Measurements from ENCODE around the gene TMEM14A. TPM values are rescaled to one million over a fixed set of nuclear protein-coding genes. Genes with fewer than 3 reads are reported as not detected.
"Not testable (repeated sequence)": the region's sequence is repeated elsewhere in the genome, so short reads cannot be mapped to it uniquely, and the experiment has no call there.

Gene TMEM14A
- total RNA-seq, 3 donors from 2014 or later: 16.5 to 33.2 (median 19.7) TPM

GRCh38 chr6:52697903-52698302 lies 27.0 kb downstream of the TMEM14A start:
- Histone ChIP-seq H3K36me3 (no peaks in the 10 kb centered on the region), H3K27me3 (no peaks in the 10 kb centered on the region), H3K4me1 (no peaks in the 10 kb centered on the region), H3K4me3 (no peak overlapping the region), H3K9me3 (no peaks in the 10 kb centered on the region), H3K27ac (no peak overlapping the region)
- TF ChIP-seq POLR2AphosphoS5 (IDR thresholded peaks at IDR 0.05): no peak
- TF ChIP-seq CTCF (IDR thresholded peaks at IDR 0.05): no peak
- no peak for TF ChIP-seq POLR2A (IDR thresholded peaks at IDR 0.05)
- intact Hi-C loops (cut with DNase I; ENCODE audit: low total_unique reads): no loop called here
- DNase-seq (ENCODE audit: low spot score in 2 of 2): no peak

- Histone ChIP-seq H3K27me3 (no peaks in the 10 kb centered on the region), H3K36me3 (no peaks in the 10 kb centered on the region), H3K27ac (no peak overlapping the region), H3K4me3 (no peak overlapping the region), H3K9me3 (no peaks in the 10 kb centered on the region), H3K4me1 (no peaks in the 10 kb centered on the region)
- intact Hi-C loops (cut with DNase I; ENCODE audit: low total_unique reads): no loop called here
- TF ChIP-seq POLR2AphosphoS5 (IDR thresholded peaks at IDR 0.05) (no peak), POLR2A (IDR thresholded peaks at IDR 0.05) (no peak), CTCF (IDR thresholded peaks at IDR 0.05) (no peak)
- DNase-seq (ENCODE audit: low spot score in 2 of 2): no peak
Measured at GRCh38 chr6:52704060-52704459, 33.1 kb downstream of the TMEM14A start.

- DNase-seq (ENCODE audit: low spot score in 2 of 2); H3K27me3 ChIP-seq; H3K4me1 ChIP-seq; H3K36me3 ChIP-seq; H3K9me3 ChIP-seq; intact Hi-C loops (cut with DNase I; ENCODE audit: low total_unique reads); H3K4me3 ChIP-seq; H3K27ac ChIP-seq: not testable (repeated sequence)
Measured at GRCh38 chr6:52704781-52705502, 34.0 kb downstream of the TMEM14A start.

- Histone ChIP-seq H3K9me3 (no peaks in the 10 kb centered on the region), H3K4me3 (no peak overlapping the region), H3K27ac (no peak overlapping the region), H3K4me1 (no peaks in the 10 kb centered on the region), H3K36me3 (no peaks in the 10 kb centered on the region), H3K27me3 (no peaks in the 10 kb centered on the region)
- TF ChIP-seq POLR2A (IDR thresholded peaks at IDR 0.05) (no peak), POLR2AphosphoS5 (IDR thresholded peaks at IDR 0.05) (no peak), CTCF (IDR thresholded peaks at IDR 0.05) (no peak)
- intact Hi-C loops (cut with DNase I; ENCODE audit: low total_unique reads): no loop called here
- no peak for DNase-seq (ENCODE audit: low spot score in 2 of 2)
Measured at GRCh38 chr6:52706001-52706400, 35.1 kb downstream of the TMEM14A start.

GRCh38 chr6:52707963-52708680 lies 37.2 kb downstream of the TMEM14A start:
- no peak for TF ChIP-seq CTCF (IDR thresholded peaks at IDR 0.05)
- TF ChIP-seq POLR2A (IDR thresholded peaks at IDR 0.05): no peak
- no peak for TF ChIP-seq POLR2AphosphoS5 (IDR thresholded peaks at IDR 0.05)
- H3K27me3 ChIP-seq: no peaks in the 10 kb centered on the region
- no peaks in the 10 kb centered on the region for H3K36me3 ChIP-seq
- H3K27ac ChIP-seq: no peak overlapping the region
- H3K4me1 ChIP-seq: no peaks in the 10 kb centered on the region
- no peak for DNase-seq (ENCODE audit: low spot score in 2 of 2)
- H3K4me3 ChIP-seq: no peak overlapping the region
- no peaks in the 10 kb centered on the region for H3K9me3 ChIP-seq
- intact Hi-C loops (cut with DNase I; ENCODE audit: low total_unique reads): no loop called here
